Stimulated activated naive CD8-positive, alpha-beta T cell treated with anti-CD3 and anti-CD28 coated beads, Interleukin-15, amount 100 ng/mL, for 72 hours (primary cell): ENCODE data around the gene NFYA.

ENCODE experiments used
- ATAC-seq: fragments of 150-1000 bp; cut with Tn5 transposase; 2 replicates; pipeline ENCODE4 v1.10.0; 2021; ENCODE audit warnings: mild to moderate bottlenecking, moderate library complexity
- DNase-seq, 2 donors: peaks; one replicate each; pipeline ENCODE4 v3.0.0; 2021 to 2022
- H3K27ac Mint-ChIP-seq, 2 donors: one replicate each; pipeline ENCODE4 v1.8.0; 2022; ENCODE audit warnings: mild to moderate bottlenecking in 2 of 2, mixed read lengths in 2 of 2, moderate library complexity in 2 of 2
- H3K27me3 Mint-ChIP-seq: one replicate; pipeline ENCODE4 v1.8.0; 2022; ENCODE audit warnings: mixed read lengths
- H3K4me1 Mint-ChIP-seq: one replicate; pipeline ENCODE4 v1.8.0; 2022; ENCODE audit warnings: mild to moderate bottlenecking, mixed read lengths
- H3K4me3 Mint-ChIP-seq, 2 donors: one replicate each; pipeline ENCODE4 v1.8.0; 2022; ENCODE audit warnings: mild to moderate bottlenecking in 2 of 2, mixed read lengths in 2 of 2, moderate library complexity in 1 of 2
- H3K9me3 Mint-ChIP-seq, 2 donors: one replicate each; pipeline ENCODE4 v1.8.0; 2022; ENCODE audit warnings: mixed read lengths in 2 of 2

NFYA gene

GRCh38 chr6:41072836-41073202 lies at the start of gene NFYA:
NFYA (plus strand) TSS chr6:41072974; CDS start chr6:41079090, 6,116 bp downstream.
- no peak for DNase-seq
- Mint-ChIP-seq H3K27ac (peak within 1 kb of the TSS; percentile 97 to 99), H3K27me3 (no peaks in the 10 kb centered on the region), H3K4me3 (peak within 1 kb of the TSS; percentile 95 to 96), H3K4me1 (peaks cover 41% of the 10 kb centered on the region), H3K9me3 (no peaks in the 10 kb centered on the region)
- peak; percentile 84 for ATAC-seq

- Mint-ChIP-seq H3K27ac (no peak overlapping the region), H3K4me1 (peaks cover 12% of the 10 kb centered on the region), H3K27me3 (peaks cover 6% of the 10 kb centered on the region), H3K4me3 (no peak overlapping the region), H3K9me3 (no peaks in the 10 kb centered on the region)
- no peak for DNase-seq
- ATAC-seq = no peak
Measured at GRCh38 chr6:41023114-41023513, 49.7 kb upstream of the NFYA start.

- Mint-ChIP-seq H3K4me1 (peaks cover 23% of the 10 kb centered on the region), H3K27ac (no peak overlapping the region), H3K9me3 (no peaks in the 10 kb centered on the region), H3K4me3 (no peak overlapping the region), H3K27me3 (no peaks in the 10 kb centered on the region)
- DNase-seq (no peak), ATAC-seq (no peak)
Measured at GRCh38 chr6:41025966-41026530, 46.7 kb upstream of the NFYA start.

- Mint-ChIP-seq H3K9me3 (no peaks in the 10 kb centered on the region), H3K4me3 (peak overlapping the region; percentile 83 to 90), H3K27me3 (no peaks in the 10 kb centered on the region), H3K4me1 (peaks cover 23% of the 10 kb centered on the region), H3K27ac (peak overlapping the region; percentile 62 to 95)
- DNase-seq (no peak), ATAC-seq (no peak)
Measured at GRCh38 chr6:41027241-41027640, 45.5 kb upstream of the NFYA start.

- DNase-seq = peak; percentile 84
- Mint-ChIP-seq H3K9me3 (no peaks in the 10 kb centered on the region), H3K4me1 (peaks cover 23% of the 10 kb centered on the region), H3K27ac (peak overlapping the region; percentile 62 to 95), H3K27me3 (no peaks in the 10 kb centered on the region), H3K4me3 (peak overlapping the region; percentile 83 to 90)
- ATAC-seq = peak; percentile 89
Measured at GRCh38 chr6:41027799-41028560, 44.8 kb upstream of the NFYA start.

- Mint-ChIP-seq H3K9me3 (no peaks in the 10 kb centered on the region), H3K4me3 (peak overlapping the region; percentile 83 to 90), H3K27me3 (no peaks in the 10 kb centered on the region), H3K27ac (peak overlapping the region; percentile 4 to 84), H3K4me1 (peaks cover 23% of the 10 kb centered on the region)
- DNase-seq (no peak), ATAC-seq (peak; percentile 58)
Measured at GRCh38 chr6:41028561-41029412, 44.0 kb upstream of the NFYA start.

- Mint-ChIP-seq H3K4me3 (no peak overlapping the region), H3K4me1 (peaks cover 13% of the 10 kb centered on the region), H3K27ac (no peak overlapping the region), H3K27me3 (no peaks in the 10 kb centered on the region), H3K9me3 (no peaks in the 10 kb centered on the region)
- DNase-seq (no peak), ATAC-seq (no peak)
Measured at GRCh38 chr6:41032830-41033229, 39.9 kb upstream of the NFYA start.

- peak overlapping the region; percentile 24 to 42 for H3K27ac Mint-ChIP-seq
- peaks cover 6% of the 10 kb centered on the region for H3K4me1 Mint-ChIP-seq
- H3K27me3 Mint-ChIP-seq = no peaks in the 10 kb centered on the region
- H3K9me3 Mint-ChIP-seq = no peaks in the 10 kb centered on the region
- peak; percentile 25 for ATAC-seq
- no peak for DNase-seq
- H3K4me3 Mint-ChIP-seq = no peak overlapping the region
Measured at GRCh38 chr6:41033776-41034175, 39.0 kb upstream of the NFYA start.

GRCh38 chr6:41036186-41036585 lies 36.6 kb upstream of the NFYA start:
- DNase-seq (no peak), ATAC-seq (no peak)
- Mint-ChIP-seq H3K9me3 (no peaks in the 10 kb centered on the region), H3K27me3 (no peaks in the 10 kb centered on the region), H3K27ac (no peak overlapping the region), H3K4me3 (no peak overlapping the region), H3K4me1 (no peaks in the 10 kb centered on the region)

- ATAC-seq (no peak), DNase-seq (no peak)
- peak overlapping the region in 1 of 2 donors; percentile 75 for H3K27ac Mint-ChIP-seq
- no peaks in the 10 kb centered on the region for H3K4me1 Mint-ChIP-seq
- no peak overlapping the region for H3K4me3 Mint-ChIP-seq
- no peaks in the 10 kb centered on the region for H3K27me3 Mint-ChIP-seq
- H3K9me3 Mint-ChIP-seq = no peaks in the 10 kb centered on the region
Measured at GRCh38 chr6:41036601-41037000, 36.2 kb upstream of the NFYA start.

- H3K27ac Mint-ChIP-seq = peak overlapping the region in 1 of 2 donors; percentile 75
Measured at GRCh38 chr6:41037107-41037900, 35.5 kb upstream of the NFYA start.

GRCh38 chr6:41038205-41038604 lies 34.6 kb upstream of the NFYA start:
- Mint-ChIP-seq H3K27me3 (no peaks in the 10 kb centered on the region), H3K27ac (no peak overlapping the region), H3K4me1 (no peaks in the 10 kb centered on the region), H3K9me3 (no peaks in the 10 kb centered on the region), H3K4me3 (no peak overlapping the region)
- DNase-seq (no peak), ATAC-seq (no peak)

More at GRCh38 chr6:41037107-41037900, 35.5 kb upstream of the NFYA start:
- no peaks in the 10 kb centered on the region for H3K9me3 Mint-ChIP-seq
- DNase-seq (no peak), ATAC-seq (no peak)
- H3K4me1 Mint-ChIP-seq = no peaks in the 10 kb centered on the region
- H3K4me3 Mint-ChIP-seq = no peak overlapping the region
- no peaks in the 10 kb centered on the region for H3K27me3 Mint-ChIP-seq

- H3K9me3 Mint-ChIP-seq = no peaks in the 10 kb centered on the region
- H3K4me3 Mint-ChIP-seq = no peak within 1 kb of the TSS
- no peak within 1 kb of the TSS for H3K27ac Mint-ChIP-seq
- H3K4me1 Mint-ChIP-seq = no peaks in the 10 kb centered on the region
- DNase-seq (peak; percentile 48 to 49), ATAC-seq (peak; percentile 71)
- no peaks in the 10 kb centered on the region for H3K27me3 Mint-ChIP-seq
Measured at GRCh38 chr6:41039060-41039998, 33.4 kb upstream of the NFYA start, which contains the start of gene UNC5CL. UNC5CL (minus strand) TSS chr6:41039221; CDS start chr6:41035074, 4,147 bp downstream.
